KBM-7 (cell line): ENCODE results near the gene C1orf50.
"Not testable (repeated sequence)": the region's sequence is repeated elsewhere in the genome, so short reads cannot be mapped to it uniquely, and the experiment has no call there.

Experiments
- DNase-seq: peaks from one replicate; pipeline ENCODE4 v3.0.0-alpha.2; 2015
- in situ Hi-C: fragments of 300-500 bp; cut with MboI; formaldehyde crosslinking; loops from 2 replicates; pipeline ENCODE4 v1.14.3; 2020; ENCODE audit warnings: low sequenced_read_pairs, low pct_unique_long_range_greater_than_20kb, mixed read lengths

C1orf50 gene

DNA sequence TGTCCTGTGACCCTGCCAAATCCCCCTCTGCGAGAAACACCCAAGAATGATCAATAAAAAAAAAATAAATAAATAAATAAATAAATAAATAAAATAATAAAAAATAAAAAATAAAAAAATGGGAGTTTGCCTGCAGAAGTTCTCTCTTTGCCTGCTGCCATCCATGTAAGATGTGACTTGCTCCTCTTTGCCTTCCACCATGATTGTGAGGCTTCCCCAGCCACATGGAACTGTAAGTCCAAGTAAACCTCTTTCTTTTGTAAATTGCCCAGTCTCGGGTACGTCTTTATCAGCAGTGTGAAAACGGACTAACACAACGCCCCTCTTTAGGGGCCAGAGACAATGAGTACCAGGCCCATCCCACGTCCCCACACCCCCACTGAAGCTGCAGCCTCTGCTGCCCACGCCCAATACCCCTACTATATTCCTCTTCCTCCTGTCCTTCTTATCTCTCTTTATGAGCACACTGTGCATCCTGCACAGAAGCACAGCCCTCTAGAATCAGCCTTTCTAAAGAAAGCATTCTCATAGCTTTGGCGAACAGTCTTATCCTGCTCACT, 15.5 kb upstream of the C1orf50 start:
- DNase-seq, in situ Hi-C loops: not testable (repeated sequence)

DNA sequence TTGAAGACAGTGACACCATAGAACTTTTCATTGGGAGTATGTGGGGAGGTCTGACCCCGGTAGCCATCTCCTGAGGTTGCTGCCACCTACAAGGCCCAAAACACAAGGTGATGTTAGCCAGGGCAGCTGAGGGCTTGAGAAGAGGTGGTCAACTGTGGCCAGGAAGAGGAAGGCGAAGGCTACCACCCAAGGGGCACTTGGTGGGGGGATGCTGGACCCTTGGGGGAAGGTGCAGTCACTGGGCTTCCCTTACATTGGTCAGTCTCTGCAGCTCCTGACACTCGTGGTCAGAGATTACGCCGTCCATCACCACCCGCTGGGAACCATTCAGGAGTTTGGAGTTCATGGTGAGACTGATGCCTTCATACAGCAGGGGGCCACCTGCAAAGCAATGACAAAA, 14.8 kb upstream of the C1orf50 start:
- in situ Hi-C loops = no loop called here
- DNase-seq = no peak

GRCh38 chr1:42753070-42753469, 14.0 kb upstream of the C1orf50 start:
- in situ Hi-C loops = no loop called here
- DNase-seq = no peak

DNA sequence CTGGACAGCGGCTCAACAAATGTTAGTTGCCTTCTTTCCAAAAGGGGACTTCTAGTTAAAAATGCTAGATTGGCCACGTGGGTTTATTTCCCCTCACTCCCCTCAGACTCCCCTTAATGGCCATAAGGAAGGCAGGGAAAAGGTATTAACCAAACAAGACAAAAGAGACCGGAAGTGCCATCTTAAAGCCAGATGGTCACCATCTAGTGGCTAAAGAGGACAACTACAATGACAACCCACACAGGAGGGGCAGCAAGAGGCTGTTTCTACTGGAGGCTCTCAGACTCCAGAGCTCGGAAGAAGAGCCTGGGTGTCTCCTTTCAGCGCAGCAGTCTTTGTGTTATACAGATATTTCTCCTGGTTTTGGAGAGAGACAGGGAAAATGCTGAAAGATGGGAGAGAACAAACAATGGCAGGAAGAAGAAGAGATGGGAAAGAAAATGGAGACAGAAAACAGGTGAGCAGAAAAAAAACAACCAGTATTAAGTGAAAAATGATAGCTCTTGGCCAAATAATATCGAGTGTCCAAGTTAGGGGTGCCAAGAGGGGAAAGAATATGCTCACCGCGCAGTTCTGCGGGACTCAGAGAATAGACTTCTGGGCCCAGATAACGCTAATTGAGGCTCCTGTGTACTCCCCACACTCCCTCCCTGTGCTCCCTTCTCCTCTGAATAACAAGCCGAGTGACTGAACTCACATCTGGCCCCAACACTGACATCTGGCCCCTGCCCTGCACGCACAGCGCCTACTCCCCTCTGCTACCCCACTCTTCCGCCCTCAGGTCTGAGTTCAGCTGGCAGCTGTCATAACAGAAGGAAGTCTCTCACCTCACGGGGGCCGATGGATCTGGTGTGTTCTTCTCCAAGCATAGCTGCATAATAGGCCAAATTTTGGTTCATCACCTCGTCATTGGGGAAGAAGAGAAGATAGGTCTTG, 9.8 kb upstream of the C1orf50 start:
- in situ Hi-C loops = no loop called here
- peak; percentile 61 for DNase-seq

DNA sequence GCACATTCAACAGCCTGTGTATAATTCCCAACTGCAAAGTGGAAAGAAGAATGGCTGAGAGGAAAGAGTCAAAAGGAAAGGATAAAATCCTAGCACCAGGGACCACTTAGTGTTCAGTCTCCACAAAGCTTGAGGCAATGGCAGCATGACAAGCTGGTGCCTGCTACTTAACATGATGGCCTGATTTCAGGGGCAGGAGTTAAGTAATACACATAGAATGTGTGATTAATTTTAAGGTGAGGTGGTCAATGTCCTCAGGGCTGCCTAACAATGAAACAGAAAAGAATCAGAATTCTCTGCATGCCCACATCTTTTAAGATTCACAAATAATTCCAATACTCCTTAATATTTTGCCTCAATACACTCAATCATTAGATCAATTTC, 9.2 kb upstream of the C1orf50 start:
- in situ Hi-C loops = no loop called here
- DNase-seq = no peak

GRCh38 chr1:42758641-42759040, 8.4 kb upstream of the C1orf50 start:
- in situ Hi-C loops = no loop called here
- DNase-seq = peak; percentile 81

DNA sequence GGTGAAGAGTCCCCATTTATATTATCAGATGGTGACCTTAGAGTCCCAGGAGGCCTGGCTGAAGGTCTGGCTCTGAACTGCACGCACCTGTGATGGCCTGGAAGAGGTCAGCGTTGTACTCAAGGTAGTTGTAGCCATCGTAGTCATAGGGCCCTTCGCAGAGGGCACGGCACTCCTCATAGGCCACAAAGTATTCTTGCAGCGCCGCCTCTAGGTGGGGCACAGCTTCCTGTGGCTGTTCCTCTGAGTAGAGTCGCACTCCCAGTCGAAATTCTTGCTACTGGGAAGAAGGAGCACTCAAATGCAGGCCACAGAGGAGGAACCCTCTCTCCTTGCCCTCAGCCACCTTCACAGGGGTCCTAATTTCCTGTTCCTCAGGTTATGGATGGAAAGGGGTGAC, 7.9 kb upstream of the C1orf50 start:
- in situ Hi-C loops = no loop called here
- DNase-seq = peak; percentile 39

DNA sequence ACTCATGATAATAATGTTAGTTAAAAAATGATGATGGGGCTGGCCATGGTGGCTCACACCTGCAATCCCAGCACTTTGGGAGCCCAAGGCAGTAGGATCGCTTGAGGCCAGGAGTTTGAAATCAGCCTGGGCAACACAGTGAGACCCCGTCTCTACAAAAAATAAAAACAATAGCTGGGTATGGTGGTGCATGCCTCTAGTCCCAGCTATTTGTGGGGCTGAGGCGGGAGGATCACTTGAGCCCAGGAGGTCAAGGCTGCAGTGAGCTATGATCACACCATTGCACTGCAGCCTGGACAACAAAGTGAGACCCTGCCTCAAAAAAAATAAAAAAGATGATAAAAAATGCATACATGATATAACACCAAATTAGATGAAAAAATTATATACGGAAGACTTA, 5.5 kb upstream of the C1orf50 start:
- DNase-seq = no peak
- in situ Hi-C loops = no loop called here

GRCh38 chr1:42762269-42762668, 4.8 kb upstream of the C1orf50 start:
- in situ Hi-C loops = no loop called here
- DNase-seq = no peak

DNA sequence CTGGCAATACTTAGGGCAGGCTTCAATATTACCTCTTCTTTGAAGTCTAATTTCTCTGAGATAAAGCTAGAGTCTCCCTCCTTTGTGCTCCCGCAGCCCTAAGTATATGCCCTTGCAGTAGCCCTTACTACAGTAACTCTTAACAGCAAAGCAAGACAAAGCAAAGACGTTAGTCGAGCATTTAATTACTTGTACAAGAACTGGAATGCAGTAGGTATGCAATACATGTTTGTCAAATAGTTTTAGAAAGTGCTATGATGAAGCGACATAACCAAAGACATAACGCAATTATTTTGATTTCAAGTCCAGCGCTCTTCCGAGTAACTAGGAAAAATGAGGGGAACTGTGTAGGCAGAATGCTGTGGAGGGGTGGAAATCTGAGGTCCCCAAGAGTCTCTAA, 1.8 kb upstream of the C1orf50 start:
- DNase-seq = no peak
- in situ Hi-C loops = no loop called here

DNA sequence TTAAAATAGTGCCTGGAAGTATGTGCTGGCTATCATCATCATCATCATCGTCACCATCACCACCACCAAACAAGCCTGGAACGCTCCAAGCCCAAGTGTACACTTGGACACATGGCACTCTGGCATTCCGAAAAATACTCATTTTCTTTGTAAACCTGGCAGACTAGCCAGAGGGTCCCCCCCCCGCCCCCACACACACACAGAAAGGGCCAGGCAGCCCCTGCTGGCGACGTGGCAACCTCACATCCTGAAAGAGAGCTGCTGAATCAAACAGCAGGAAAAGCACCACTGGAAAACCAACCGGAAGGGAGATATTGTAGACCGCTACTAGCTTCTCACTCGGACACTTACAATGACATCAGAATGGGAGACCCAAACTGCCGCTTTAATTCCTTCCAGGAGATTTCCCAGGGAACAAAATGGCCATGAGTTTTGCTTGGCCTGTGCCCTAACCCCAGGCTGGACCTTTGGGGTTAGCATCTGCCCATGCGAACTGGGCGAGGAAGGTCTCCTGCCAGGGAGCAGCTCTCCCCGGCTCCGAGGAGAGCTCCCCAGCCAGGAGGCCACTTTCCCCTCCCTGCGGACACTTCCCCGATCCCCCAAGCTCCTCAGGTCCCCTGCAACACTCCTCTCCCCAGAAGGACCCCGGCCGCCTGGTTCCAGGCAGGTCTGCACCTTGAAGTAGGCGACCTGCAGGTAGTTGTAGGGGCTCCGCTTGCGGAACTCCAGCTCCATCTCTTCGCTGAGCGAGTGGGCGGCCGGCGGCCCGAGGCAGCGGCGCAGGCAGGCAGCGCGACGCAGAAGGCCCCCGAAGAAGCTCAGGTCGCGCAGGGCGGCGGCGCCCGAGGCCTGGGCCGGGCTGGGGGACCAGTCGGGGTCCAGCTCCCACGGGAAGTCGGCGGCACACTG, 963 bp upstream of the C1orf50 start:
- in situ Hi-C loops = no loop called here
- peak; percentile 65 for DNase-seq

GRCh38 chr1:42767510-42768000, 506 bp downstream of the C1orf50 start:
- no peak for DNase-seq
- in situ Hi-C loops = no loop called here

GRCh38 chr1:42768172-42768571, 1.1 kb downstream of the C1orf50 start:
- in situ Hi-C loops = no loop called here
- DNase-seq = no peak

- no peak for DNase-seq
- in situ Hi-C loops = no loop called here
Measured at GRCh38 chr1:42769811-42770210, 2.8 kb downstream of the C1orf50 start.

DNA sequence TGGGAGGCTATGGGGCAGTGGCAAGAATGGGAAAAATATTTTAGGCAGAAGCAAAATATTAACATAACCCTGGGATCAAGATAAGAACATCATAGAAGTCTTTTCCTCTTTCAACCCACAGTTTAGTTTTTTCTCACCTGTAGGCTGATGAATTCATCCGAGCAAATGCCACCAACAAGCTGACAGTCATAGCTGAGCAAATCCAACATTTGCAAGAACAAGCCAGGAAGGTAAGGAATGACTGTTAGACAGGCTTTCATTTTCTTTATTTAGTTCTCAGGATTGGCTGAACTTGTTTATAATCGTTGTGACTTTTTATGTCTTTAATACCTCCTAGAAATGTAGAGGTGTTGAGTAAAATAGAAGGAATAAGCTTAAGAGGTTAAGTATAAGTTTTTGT, 6.4 kb downstream of the C1orf50 start:
- in situ Hi-C loops = no loop called here
- no peak for DNase-seq

DNA sequence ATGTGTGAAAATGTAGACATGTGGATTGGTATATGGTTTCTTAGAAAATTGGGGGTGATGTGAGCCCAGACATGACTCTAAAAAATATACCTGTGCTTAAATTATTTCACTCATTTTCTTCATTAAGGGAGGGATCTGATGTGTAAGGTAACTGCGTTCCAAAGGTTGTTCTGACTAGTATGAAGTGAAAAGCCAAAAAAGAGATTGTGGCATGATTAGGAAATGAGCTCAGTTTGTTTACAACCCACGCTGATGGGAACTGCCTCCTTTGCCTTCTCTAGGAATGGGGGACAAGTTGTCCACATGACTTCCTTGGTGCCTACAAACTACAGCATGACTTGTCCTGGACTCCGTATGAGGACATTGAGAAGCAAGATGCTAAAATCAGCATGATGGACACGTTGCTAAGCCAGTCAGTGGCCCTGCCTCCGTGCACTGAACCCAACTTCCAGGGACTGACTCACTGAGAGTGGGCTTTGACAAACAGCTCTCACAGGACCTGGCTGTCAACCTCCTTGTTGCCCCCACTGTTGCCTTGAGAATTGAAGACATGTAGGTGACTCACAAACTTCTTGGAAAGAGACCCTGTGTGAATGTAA, 8.0 kb downstream of the C1orf50 start:
- in situ Hi-C loops = loop anchor here (25.0 kb wide), 1 partner anchor 287 kb away; no protein-coding TSS in a partner anchor
- DNase-seq = no peak

GRCh38 chr1:42776502-42776901, 9.5 kb downstream of the C1orf50 start:
- in situ Hi-C loops = loop anchor here (25.0 kb wide), 1 partner anchor 286 kb away; no protein-coding TSS in a partner anchor
- no peak for DNase-seq

DNA sequence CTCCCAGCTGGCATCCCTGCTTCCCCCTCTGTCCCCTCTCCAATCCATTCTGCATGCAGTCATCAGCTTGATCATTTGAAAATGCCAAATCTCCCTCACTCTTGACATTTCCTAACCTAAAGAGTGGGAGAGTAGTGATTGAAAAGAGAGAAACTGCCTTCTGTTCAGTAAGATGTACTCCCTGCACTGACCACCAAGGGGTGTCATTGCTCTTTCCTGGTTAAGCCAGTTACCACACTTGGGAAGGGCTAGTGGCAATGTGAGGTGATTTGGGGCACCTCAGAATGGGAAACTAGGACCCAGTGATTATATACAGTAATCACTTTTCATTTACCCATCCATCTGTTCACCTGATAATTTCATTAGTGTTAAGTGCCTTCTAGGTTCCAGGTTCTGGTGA, 10.8 kb downstream of the C1orf50 start:
- DNase-seq = peak; percentile 41
- in situ Hi-C loops = loop anchor here (25.0 kb wide), 1 partner anchor 284 kb away; no protein-coding TSS in a partner anchor

DNA sequence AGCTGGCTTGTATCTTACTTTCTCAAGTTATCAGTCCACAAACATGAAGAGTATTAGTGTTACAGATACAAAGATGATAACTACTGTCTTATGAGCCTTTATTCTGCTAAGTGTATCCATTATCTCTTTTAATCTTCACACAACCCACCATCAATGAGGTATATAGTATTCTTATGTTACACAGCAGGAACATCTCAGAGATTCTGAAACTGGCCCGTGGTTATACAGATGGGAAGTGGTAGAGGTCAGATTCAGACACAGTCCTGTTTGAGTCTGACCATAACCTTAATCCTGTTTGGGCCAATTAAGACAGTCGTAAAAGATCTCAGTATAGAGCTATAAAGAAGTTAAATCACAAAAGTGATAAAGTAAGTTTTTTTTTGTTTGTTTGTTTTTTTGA, 12.7 kb downstream of the C1orf50 start:
- DNase-seq = no peak
- in situ Hi-C loops = loop anchor here (25.0 kb wide), 1 partner anchor 283 kb away; no protein-coding TSS in a partner anchor
